Lower leg skin (tissue), 3 donors: ENCODE measurements around the gene BICDL2.

Source experiments
- CTCF ChIP-seq, 3 donors: fragments of 450-650 bp; IDR thresholded peaks; one replicate each; pipeline ENCODE4 v1.5.1; 2016; ENCODE audit warnings: antibody characterized with exemption in 3 of 3, mild to moderate bottlenecking in 3 of 3, moderate library complexity in 2 of 3
- POLR2A ChIP-seq, 2 donors: fragments of 450-650 bp; IDR thresholded peaks; one replicate each; pipeline ENCODE4 v1.6.1; 2016 to 2017; ENCODE audit warnings: antibody characterized with exemption in 2 of 2, mild to moderate bottlenecking in 1 of 2, moderate library complexity in 1 of 2

- TF ChIP-seq CTCF (IDR thresholded peaks at IDR 0.05) (no peak), POLR2A (IDR thresholded peaks at IDR 0.05) (no peak)
These were observed 31.9 kb downstream of the BICDL2 start for GRCh38 chr16:3004781-3005284.
